A673 (cell line): ENCODE results near the gene PPP1R8.

ENCODE experiments used
- CTCF ChIP-seq: fragments of 300-800, 200-600 bp; sonication (generic); conservative IDR thresholded peaks from 2 replicates; pipeline ENCODE4 v1.5.1; 2017; ENCODE audit warnings: low read depth, mild to moderate bottlenecking, antibody characterized with exemption, low read length, moderate library complexity, mixed read lengths
- EZH2 ChIP-seq: fragments of 200-600 bp; sonication (generic); IDR thresholded peaks from 2 replicates; pipeline ENCODE4 v1.6.1; 2017; ENCODE audit warnings: borderline replicate concordance, low read depth, mild to moderate bottlenecking, mixed read lengths, antibody characterized with exemption, low read length; ENCODE audit not compliant: poor library complexity, severe bottlenecking

GRCh38 chr1:27855085-27855484 lies 24.5 kb downstream of the PPP1R8 start:
- TF ChIP-seq CTCF (no peak), EZH2 (no peak)
